K562 (cell line): ENCODE data around the gene RTL1. TPM values are rescaled to one million over a fixed set of nuclear protein-coding genes. Genes with fewer than 3 reads are reported as not detected.
A peak's percentile ranks its signal among the peaks of the same experiment; 100 is the strongest.

Experiments
- CBFA2T3 ChIP-seq: fragments of 450-650 bp; IDR thresholded peaks from 2 replicates; pipeline ENCODE4 v1.6.1; 2017
- ELF1 ChIP-seq: fragments of 200-800 bp; sonication (Bioruptor generic); IDR thresholded peaks from 2 replicates; pipeline ENCODE4 v1.6.1; 2016; ENCODE audit warnings: missing genetic modification characterization, missing compliant biosample characterization
- HDGF ChIP-seq: fragments of 450-650 bp; IDR thresholded peaks from 2 replicates; pipeline ENCODE4 v1.6.1; 2016
- JUNB ChIP-seq: fragments of 450-650 bp; formaldehyde crosslinking; conservative IDR thresholded peaks from 2 replicates; pipeline ENCODE4 v1.4.0; 2020; ENCODE audit warnings: mild to moderate bottlenecking
- MCM7 ChIP-seq, 2 experiments: fragments of 450-650 bp; IDR thresholded peaks; 2 replicates each; pipeline ENCODE4 v1.6.1; 2016 to 2018
- MTA3 ChIP-seq: fragments of 450-650 bp; formaldehyde crosslinking; IDR thresholded peaks from 2 replicates; pipeline ENCODE4 v1.6.1; 2017; ENCODE audit warnings: mild to moderate bottlenecking, borderline replicate concordance
- MXI1 ChIP-seq: IDR thresholded peaks from 2 replicates; pipeline ENCODE4 v1.6.1; 2011; ENCODE audit warnings: low read depth, mild to moderate bottlenecking, improper control_type of control experiment, low read length
- NBN ChIP-seq: fragments of 450-650 bp; IDR thresholded peaks from 2 replicates; pipeline ENCODE4 v1.6.1; 2016; ENCODE audit warnings: low read depth, mild to moderate bottlenecking
- OTX1 ChIP-seq: fragments of 450-650 bp; formaldehyde crosslinking; IDR thresholded peaks from 2 replicates; pipeline ENCODE4 v1.4.0; 2022; ENCODE audit warnings: mild to moderate bottlenecking
- SAFB ChIP-seq: fragments of 200-400 bp; formaldehyde crosslinking; IDR thresholded peaks from 2 replicates; pipeline ENCODE4 v1.6.1; 2017; ENCODE audit warnings: low read depth, low read length, borderline replicate concordance
- SMARCB1 ChIP-seq: IDR thresholded peaks from 2 replicates; pipeline ENCODE4 v1.6.1; 2011; ENCODE audit warnings: improper control_type of control experiment, low read depth; ENCODE audit not compliant: insufficient read length
- TARDBP ChIP-seq: fragments of 450-650 bp; IDR thresholded peaks from 2 replicates; pipeline ENCODE4 v1.6.1; 2016
- TBP ChIP-seq: optimal IDR thresholded peaks from 2 replicates; pipeline ENCODE3; 2011; ENCODE audit warnings: low read depth, low read length, improper control_type of control experiment
- TCF15 ChIP-seq: fragments of 250-450 bp; sonication (Bioruptor Pico); IDR thresholded peaks from 2 replicates; pipeline ENCODE4 v1.8.0; 2022; ENCODE audit warnings: moderate library complexity, mild to moderate bottlenecking, inconsistent platforms
- XRCC4 ChIP-seq: IDR thresholded peaks from one replicate; pipeline ENCODE4 v1.6.1; 2011; ENCODE audit not compliant: insufficient read depth, insufficient read length; ENCODE audit errors: extremely low read depth
- ZKSCAN3 ChIP-seq: fragments of 250-450 bp; sonication (Bioruptor Pico); IDR thresholded peaks from 2 replicates; pipeline ENCODE4 v1.4.0; 2020
- ZNF121 ChIP-seq: sonication (generic); formaldehyde crosslinking; conservative IDR thresholded peaks from 2 replicates; pipeline ENCODE4 v1.8.0; 2022; ENCODE audit warnings: missing genetic modification reagents
- ZNF431 ChIP-seq: sonication (generic); formaldehyde crosslinking; IDR thresholded peaks from 2 replicates; pipeline ENCODE4 v1.8.0; 2022; ENCODE audit warnings: mild to moderate bottlenecking, missing genetic modification reagents
- ZNF512 ChIP-seq: IDR thresholded peaks from 2 replicates; pipeline ENCODE4 v1.6.1; 2016; ENCODE audit warnings: missing genetic modification characterization, missing compliant biosample characterization
- ZNF518B ChIP-seq: fragments of 250-450 bp; sonication (Bioruptor Pico); IDR thresholded peaks from 2 replicates; pipeline ENCODE4 v1.5.0; 2021; ENCODE audit warnings: mild to moderate bottlenecking, moderate library complexity
- ZNF764 ChIP-seq: fragments of 250-450 bp; sonication (Bioruptor Pico); IDR thresholded peaks from 2 replicates; pipeline ENCODE4 v1.4.0; 2020; ENCODE audit warnings: low read depth, mild to moderate bottlenecking, moderate library complexity
- polyA plus RNA-seq, 8 experiments: library from polyadenylated mRNA; depleted of rRNA in 4 of 8; stranded (reverse) in 5 of 8; unstranded in 3 of 8; fragments of >200 nt; fragmentation: Nextera tagmentation in 2 of 8; fragmentation: Illumina TruSeq in 1 of 8; extraction: Ambion mirVana in 2 of 8; extraction: Trizol in 1 of 8; gene quantifications; 2 replicates each; pipeline versions ENCODE4 v1.2.1 to v1.2.3, GENCODE V29; 2011 to 2014; ENCODE audit warnings: inconsistent platforms in 1 of 8, missing spikeins in 1 of 8
- total RNA-seq, 7 experiments: library from RNA; depleted of rRNA in 6 of 7; stranded (reverse); fragments of >200 nt in 6 of 7; fragmentation: Illumina TruSeq in 2 of 7; extraction: Trizol in 2 of 7; gene quantifications; 2 replicates each; pipeline versions ENCODE4 v1.2.1 to v1.2.3, GENCODE V29; 2011 to 2021; ENCODE audit warnings: low replicate concordance in 1 of 7
- TF ChIP-seq, protein P1 (sequence below): sonication (generic); formaldehyde crosslinking; IDR thresholded peaks from 2 replicates; pipeline ENCODE4 v1.4.0; 2020; ENCODE audit warnings: mild to moderate bottlenecking, missing genetic modification reagents

Gene RTL1
- total and polyA plus RNA-seq, 9 of the 15 experiments (the other 6 are each of a cell fraction or from before 2014, with no cell fraction given) = not detected

GRCh38 chr14:100871234-100872186 is 32.0 kb downstream of the RTL1 start (continued):
- TF ChIP-seq ZNF512 (tag) (no peak), ZNF431 (CRISPR knock-in tag) (0 out of 2 replicates have a peak, but pooled peaks have one; percentile 36), JUNB (no peak), MCM7 (IDR thresholded peaks at IDR 0.05) (no peak), TARDBP (no peak), ZNF121 (CRISPR knock-in tag) (no peak), ZNF518B (CRISPR knock-in tag) (no peak), OTX1 (CRISPR knock-in tag) (0 out of 2 replicates have a peak, but pooled peaks have one; percentile 4), ZKSCAN3 (CRISPR knock-in tag) (no peak), ZNF764 (CRISPR knock-in tag) (no peak), TBP (peak; percentile 24), MTA3 (0 out of 2 replicates have a peak, but pooled peaks have one; percentile 46), NBN (no peak), XRCC4 (no peak), SAFB (no peak), HDGF (0 out of 2 replicates have a peak, but pooled peaks have one; percentile 73), MXI1 (no peak), CBFA2T3 (peak; percentile 89), TCF15 (no peak), SMARCB1 (no peak), ELF1 (no peak)
- TF ChIP-seq, protein P1, sequence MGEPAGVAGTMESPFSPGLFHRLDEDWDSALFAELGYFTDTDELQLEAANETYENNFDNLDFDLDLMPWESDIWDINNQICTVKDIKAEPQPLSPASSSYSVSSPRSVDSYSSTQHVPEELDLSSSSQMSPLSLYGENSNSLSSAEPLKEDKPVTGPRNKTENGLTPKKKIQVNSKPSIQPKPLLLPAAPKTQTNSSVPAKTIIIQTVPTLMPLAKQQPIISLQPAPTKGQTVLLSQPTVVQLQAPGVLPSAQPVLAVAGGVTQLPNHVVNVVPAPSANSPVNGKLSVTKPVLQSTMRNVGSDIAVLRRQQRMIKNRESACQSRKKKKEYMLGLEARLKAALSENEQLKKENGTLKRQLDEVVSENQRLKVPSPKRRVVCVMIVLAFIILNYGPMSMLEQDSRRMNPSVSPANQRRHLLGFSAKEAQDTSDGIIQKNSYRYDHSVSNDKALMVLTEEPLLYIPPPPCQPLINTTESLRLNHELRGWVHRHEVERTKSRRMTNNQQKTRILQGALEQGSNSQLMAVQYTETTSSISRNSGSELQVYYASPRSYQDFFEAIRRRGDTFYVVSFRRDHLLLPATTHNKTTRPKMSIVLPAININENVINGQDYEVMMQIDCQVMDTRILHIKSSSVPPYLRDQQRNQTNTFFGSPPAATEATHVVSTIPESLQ (CRISPR knock-in tag) = no peak
